ENCODE results near the gene RNF32.
"Not testable (repeated sequence)": the region's sequence is repeated elsewhere in the genome, so short reads cannot be mapped to it uniquely, and the experiment has no call there.

Gene RNF32

GRCh38 chr7:156642306-156643045, 1.9 kb downstream of the RNF32 start:
- DNase-seq = no peak

GRCh38 chr7:156647330-156647729, 6.8 kb downstream of the RNF32 start:
- not testable (repeated sequence) for DNase-seq

- DNase-seq = no peak
Observed at GRCh38 chr7:156650042-156650441, 9.5 kb downstream of the RNF32 start.

- DNase-seq = no peak
Observed at GRCh38 chr7:156651474-156651873, 10.9 kb downstream of the RNF32 start.

GRCh38 chr7:156652886-156653568, 12.5 kb downstream of the RNF32 start:
- no peak for DNase-seq

GRCh38 chr7:156654511-156655234, 14.1 kb downstream of the RNF32 start:
- DNase-seq = no peak

GRCh38 chr7:156655251-156655650, 14.7 kb downstream of the RNF32 start:
- no peak for DNase-seq

GRCh38 chr7:156655983-156656382, 15.4 kb downstream of the RNF32 start:
- no peak for DNase-seq

- DNase-seq = no peak
Observed at GRCh38 chr7:156656598-156656997, 16.0 kb downstream of the RNF32 start.

- DNase-seq = no peak
Observed at GRCh38 chr7:156657681-156658080, 17.1 kb downstream of the RNF32 start.

GRCh38 chr7:156659203-156659602, 18.6 kb downstream of the RNF32 start:
- DNase-seq = no peak

- DNase-seq = no peak
Observed at GRCh38 chr7:156659961-156660360, 19.4 kb downstream of the RNF32 start.

GRCh38 chr7:156661637-156662036, 21.1 kb downstream of the RNF32 start:
- no peak for DNase-seq

GRCh38 chr7:156662277-156662676, 21.7 kb downstream of the RNF32 start:
- no peak for DNase-seq

GRCh38 chr7:156665101-156665500, 24.5 kb downstream of the RNF32 start:
- DNase-seq = no peak

GRCh38 chr7:156666368-156667109, 26.0 kb downstream of the RNF32 start:
- DNase-seq = no peak

- no peak for DNase-seq
Observed at GRCh38 chr7:156667110-156667426, 26.5 kb downstream of the RNF32 start.

GRCh38 chr7:156668130-156668741, 27.7 kb downstream of the RNF32 start:
- no peak for DNase-seq

- DNase-seq = no peak
Observed at GRCh38 chr7:156669035-156669828, 28.7 kb downstream of the RNF32 start.

GRCh38 chr7:156673454-156673853, 32.9 kb downstream of the RNF32 start:
- DNase-seq = no peak

GRCh38 chr7:156673902-156674301, 33.3 kb downstream of the RNF32 start:
- DNase-seq = no peak

GRCh38 chr7:156675721-156676120, 35.1 kb downstream of the RNF32 start:
- no peak for DNase-seq
